ENCODE data around the gene FXYD6.

DNA sequence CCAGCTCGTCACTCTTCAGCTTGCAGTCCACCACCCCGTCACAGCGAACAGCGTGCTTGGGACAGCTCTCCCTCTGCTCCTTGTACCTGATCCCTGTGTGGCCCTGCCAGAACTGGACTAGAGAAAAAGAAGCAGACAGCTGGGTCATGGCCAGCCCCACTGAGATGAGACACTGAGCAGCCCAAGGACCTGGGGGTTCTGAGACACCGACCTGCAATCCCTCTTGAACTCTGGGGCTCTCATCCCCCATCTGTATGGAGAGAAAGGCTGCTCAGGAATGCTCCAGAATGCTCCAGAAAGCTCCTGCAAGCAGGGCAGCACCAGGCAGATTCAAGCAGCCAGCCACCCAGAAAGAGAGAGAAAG is 37.9 kb upstream of the FXYD6 start:
- TF ChIP-seq, protein P1, sequence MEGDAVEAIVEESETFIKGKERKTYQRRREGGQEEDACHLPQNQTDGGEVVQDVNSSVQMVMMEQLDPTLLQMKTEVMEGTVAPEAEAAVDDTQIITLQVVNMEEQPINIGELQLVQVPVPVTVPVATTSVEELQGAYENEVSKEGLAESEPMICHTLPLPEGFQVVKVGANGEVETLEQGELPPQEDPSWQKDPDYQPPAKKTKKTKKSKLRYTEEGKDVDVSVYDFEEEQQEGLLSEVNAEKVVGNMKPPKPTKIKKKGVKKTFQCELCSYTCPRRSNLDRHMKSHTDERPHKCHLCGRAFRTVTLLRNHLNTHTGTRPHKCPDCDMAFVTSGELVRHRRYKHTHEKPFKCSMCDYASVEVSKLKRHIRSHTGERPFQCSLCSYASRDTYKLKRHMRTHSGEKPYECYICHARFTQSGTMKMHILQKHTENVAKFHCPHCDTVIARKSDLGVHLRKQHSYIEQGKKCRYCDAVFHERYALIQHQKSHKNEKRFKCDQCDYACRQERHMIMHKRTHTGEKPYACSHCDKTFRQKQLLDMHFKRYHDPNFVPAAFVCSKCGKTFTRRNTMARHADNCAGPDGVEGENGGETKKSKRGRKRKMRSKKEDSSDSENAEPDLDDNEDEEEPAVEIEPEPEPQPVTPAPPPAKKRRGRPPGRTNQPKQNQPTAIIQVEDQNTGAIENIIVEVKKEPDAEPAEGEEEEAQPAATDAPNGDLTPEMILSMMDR (conservative IDR thresholded peaks at IDR 0.05) = no peak
- TF ChIP-seq ZFX (IDR thresholded peaks at IDR 0.05) = no peak

Data from C4-2B (cell line).